Measurements from ENCODE around the gene DNAJC21.

DNAJC21 gene

DNA sequence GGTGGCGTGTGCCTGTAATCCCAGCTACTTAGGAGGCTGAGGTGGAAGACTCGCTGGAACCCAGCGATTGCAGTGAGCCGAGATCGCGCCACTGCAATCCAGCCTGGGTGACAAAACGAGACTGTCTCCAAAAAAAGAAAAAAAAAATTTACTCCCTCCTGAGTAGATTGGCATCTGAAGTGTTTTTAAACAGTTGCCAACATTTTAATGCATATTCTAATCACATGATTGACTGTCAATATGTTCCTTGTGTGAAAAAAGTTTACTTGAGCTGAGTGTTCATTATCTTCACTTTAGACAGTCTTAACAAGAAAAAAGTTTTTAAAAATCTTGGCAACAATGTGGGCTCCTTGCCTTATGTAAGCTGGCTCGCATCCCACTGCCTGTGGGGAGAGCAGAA, 64.6 kb downstream of the DNAJC21 start:
- Histone ChIP-seq H3K4me3 (replicated peaks; ENCODE audit: insufficient read depth, low read length) (no peak overlapping the region), H3K27me3 (ENCODE audit: insufficient read depth, poor library complexity, severe bottlenecking) (peaks cover 8% of the 10 kb centered on the region), H3K27ac (replicated peaks) (no peak overlapping the region)
- no peak for DNase-seq (ENCODE audit: low read depth in 1 of 2, low spot score in 1 of 2)
- TF ChIP-seq POLR2AphosphoS5 (IDR thresholded peaks at IDR 0.05; ENCODE audit: low read depth) (no peak), GABPA (IDR thresholded peaks at IDR 0.05; ENCODE audit: low read depth) (no peak), SPI1 (IDR thresholded peaks at IDR 0.05; ENCODE audit: borderline replicate concordance, low read depth) (no peak)
- TF ChIP-seq, protein P1, sequence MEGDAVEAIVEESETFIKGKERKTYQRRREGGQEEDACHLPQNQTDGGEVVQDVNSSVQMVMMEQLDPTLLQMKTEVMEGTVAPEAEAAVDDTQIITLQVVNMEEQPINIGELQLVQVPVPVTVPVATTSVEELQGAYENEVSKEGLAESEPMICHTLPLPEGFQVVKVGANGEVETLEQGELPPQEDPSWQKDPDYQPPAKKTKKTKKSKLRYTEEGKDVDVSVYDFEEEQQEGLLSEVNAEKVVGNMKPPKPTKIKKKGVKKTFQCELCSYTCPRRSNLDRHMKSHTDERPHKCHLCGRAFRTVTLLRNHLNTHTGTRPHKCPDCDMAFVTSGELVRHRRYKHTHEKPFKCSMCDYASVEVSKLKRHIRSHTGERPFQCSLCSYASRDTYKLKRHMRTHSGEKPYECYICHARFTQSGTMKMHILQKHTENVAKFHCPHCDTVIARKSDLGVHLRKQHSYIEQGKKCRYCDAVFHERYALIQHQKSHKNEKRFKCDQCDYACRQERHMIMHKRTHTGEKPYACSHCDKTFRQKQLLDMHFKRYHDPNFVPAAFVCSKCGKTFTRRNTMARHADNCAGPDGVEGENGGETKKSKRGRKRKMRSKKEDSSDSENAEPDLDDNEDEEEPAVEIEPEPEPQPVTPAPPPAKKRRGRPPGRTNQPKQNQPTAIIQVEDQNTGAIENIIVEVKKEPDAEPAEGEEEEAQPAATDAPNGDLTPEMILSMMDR (IDR thresholded peaks at IDR 0.05; ENCODE audit: insufficient read depth, low read length): no peak
- TF ChIP-seq, protein P2, sequence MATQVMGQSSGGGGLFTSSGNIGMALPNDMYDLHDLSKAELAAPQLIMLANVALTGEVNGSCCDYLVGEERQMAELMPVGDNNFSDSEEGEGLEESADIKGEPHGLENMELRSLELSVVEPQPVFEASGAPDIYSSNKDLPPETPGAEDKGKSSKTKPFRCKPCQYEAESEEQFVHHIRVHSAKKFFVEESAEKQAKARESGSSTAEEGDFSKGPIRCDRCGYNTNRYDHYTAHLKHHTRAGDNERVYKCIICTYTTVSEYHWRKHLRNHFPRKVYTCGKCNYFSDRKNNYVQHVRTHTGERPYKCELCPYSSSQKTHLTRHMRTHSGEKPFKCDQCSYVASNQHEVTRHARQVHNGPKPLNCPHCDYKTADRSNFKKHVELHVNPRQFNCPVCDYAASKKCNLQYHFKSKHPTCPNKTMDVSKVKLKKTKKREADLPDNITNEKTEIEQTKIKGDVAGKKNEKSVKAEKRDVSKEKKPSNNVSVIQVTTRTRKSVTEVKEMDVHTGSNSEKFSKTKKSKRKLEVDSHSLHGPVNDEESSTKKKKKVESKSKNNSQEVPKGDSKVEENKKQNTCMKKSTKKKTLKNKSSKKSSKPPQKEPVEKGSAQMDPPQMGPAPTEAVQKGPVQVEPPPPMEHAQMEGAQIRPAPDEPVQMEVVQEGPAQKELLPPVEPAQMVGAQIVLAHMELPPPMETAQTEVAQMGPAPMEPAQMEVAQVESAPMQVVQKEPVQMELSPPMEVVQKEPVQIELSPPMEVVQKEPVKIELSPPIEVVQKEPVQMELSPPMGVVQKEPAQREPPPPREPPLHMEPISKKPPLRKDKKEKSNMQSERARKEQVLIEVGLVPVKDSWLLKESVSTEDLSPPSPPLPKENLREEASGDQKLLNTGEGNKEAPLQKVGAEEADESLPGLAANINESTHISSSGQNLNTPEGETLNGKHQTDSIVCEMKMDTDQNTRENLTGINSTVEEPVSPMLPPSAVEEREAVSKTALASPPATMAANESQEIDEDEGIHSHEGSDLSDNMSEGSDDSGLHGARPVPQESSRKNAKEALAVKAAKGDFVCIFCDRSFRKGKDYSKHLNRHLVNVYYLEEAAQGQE (IDR thresholded peaks at IDR 0.05; ENCODE audit: insufficient replicate concordance, low read depth): no peak

GRCh38 chr5:34996261-34996660, 66.9 kb downstream of the DNAJC21 start:
- peaks cover 8% of the 10 kb centered on the region for H3K27me3 ChIP-seq (ENCODE audit: insufficient read depth, poor library complexity, severe bottlenecking)
- TF ChIP-seq, protein P2 (IDR thresholded peaks at IDR 0.05; ENCODE audit: insufficient replicate concordance, low read depth): no peak
- no peak for TF ChIP-seq SPI1 (IDR thresholded peaks at IDR 0.05; ENCODE audit: borderline replicate concordance, low read depth)
- no peak for TF ChIP-seq GABPA (IDR thresholded peaks at IDR 0.05; ENCODE audit: low read depth)
- TF ChIP-seq, protein P1 (IDR thresholded peaks at IDR 0.05; ENCODE audit: insufficient read depth, low read length): no peak
- TF ChIP-seq POLR2AphosphoS5 (IDR thresholded peaks at IDR 0.05; ENCODE audit: low read depth): no peak
- no peak for DNase-seq (ENCODE audit: low read depth in 1 of 2, low spot score in 1 of 2)

DNA sequence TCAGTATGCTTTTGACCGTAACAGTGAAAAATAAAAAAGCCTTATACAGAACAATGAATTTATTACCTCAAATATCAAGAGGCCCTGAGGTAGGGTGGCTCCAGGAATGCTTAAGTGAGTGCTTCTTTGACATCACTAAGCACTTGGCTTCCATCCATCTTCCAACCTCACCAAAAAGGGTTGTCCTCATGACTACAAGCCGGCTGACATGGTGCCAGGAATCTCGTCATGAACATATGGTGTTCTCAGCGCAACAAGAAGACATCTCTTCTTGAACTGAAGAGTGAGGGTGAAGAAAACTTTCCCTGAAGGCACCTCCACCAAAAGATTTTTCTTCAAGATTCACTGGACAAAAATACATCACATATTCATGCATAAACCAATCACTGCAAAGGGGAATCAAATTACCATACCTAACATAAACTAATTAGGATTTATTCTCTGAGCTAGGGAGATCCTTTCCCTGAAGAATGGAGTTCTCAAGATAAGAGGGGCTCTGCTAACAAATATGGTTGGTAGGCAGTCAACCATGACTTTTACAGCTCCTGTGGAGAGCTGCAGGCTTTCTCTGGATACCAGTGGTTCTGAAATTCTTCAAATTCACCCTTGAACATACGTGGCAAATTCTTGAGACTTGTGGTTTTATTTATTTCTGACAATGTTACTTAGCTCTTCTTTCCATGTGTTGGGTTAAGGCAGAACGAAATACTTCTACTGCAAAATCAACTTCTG, 68.9 kb downstream of the DNAJC21 start:
- no peak for TF ChIP-seq SPI1 (IDR thresholded peaks at IDR 0.05; ENCODE audit: borderline replicate concordance, low read depth)
- TF ChIP-seq, protein P2 (IDR thresholded peaks at IDR 0.05; ENCODE audit: insufficient replicate concordance, low read depth): no peak
- no peak for TF ChIP-seq GABPA (IDR thresholded peaks at IDR 0.05; ENCODE audit: low read depth)
- TF ChIP-seq POLR2AphosphoS5 (IDR thresholded peaks at IDR 0.05; ENCODE audit: low read depth): no peak
- TF ChIP-seq, protein P1 (IDR thresholded peaks at IDR 0.05; ENCODE audit: insufficient read depth, low read length): no peak
- no peak for DNase-seq (ENCODE audit: low read depth in 1 of 2, low spot score in 1 of 2)
- Histone ChIP-seq H3K27ac (replicated peaks) (no peak overlapping the region), H3K4me3 (replicated peaks; ENCODE audit: insufficient read depth, low read length) (no peak overlapping the region), H3K27me3 (ENCODE audit: insufficient read depth, poor library complexity, severe bottlenecking) (peaks cover 8% of the 10 kb centered on the region)

More at GRCh38 chr5:34996261-34996660, 66.9 kb downstream of the DNAJC21 start:
- H3K27ac ChIP-seq (replicated peaks): no peak overlapping the region
- no peak overlapping the region for H3K4me3 ChIP-seq (replicated peaks; ENCODE audit: insufficient read depth, low read length)

Data from HL-60 (cell line).